ENCODE data around the gene SLC9A7.

Gene SLC9A7

GRCh38 chrX:46695491-46695890 lies 63.4 kb downstream of the SLC9A7 start:
- no peak for DNase-seq

- no peak for DNase-seq
Observed at GRCh38 chrX:46694549-46694948, 64.4 kb downstream of the SLC9A7 start.

- no peak for DNase-seq
Observed at GRCh38 chrX:46693149-46693548, 65.8 kb downstream of the SLC9A7 start.

- DNase-seq, result no peak
Observed at GRCh38 chrX:46690818-46691217, 68.1 kb downstream of the SLC9A7 start.

DNA sequence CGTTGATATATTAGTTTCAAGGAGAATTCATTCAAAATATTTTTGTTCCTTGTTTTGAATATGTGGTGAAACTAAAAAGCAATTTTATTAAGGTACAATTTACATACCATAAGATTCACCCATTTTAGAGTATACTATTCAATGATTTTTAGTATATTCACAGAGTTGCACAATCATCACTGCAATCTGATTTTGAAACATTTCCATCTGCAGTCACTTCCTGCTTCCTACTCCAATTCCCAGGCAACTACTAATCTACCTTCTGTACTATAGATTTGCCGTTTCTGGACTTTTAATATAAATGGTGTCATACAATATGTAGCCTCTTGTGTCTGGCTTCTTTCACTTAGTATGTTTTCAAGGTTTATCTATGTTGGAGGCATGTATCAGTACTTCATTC lies 71.3 kb downstream of the SLC9A7 start:
- no peak for DNase-seq

DNA sequence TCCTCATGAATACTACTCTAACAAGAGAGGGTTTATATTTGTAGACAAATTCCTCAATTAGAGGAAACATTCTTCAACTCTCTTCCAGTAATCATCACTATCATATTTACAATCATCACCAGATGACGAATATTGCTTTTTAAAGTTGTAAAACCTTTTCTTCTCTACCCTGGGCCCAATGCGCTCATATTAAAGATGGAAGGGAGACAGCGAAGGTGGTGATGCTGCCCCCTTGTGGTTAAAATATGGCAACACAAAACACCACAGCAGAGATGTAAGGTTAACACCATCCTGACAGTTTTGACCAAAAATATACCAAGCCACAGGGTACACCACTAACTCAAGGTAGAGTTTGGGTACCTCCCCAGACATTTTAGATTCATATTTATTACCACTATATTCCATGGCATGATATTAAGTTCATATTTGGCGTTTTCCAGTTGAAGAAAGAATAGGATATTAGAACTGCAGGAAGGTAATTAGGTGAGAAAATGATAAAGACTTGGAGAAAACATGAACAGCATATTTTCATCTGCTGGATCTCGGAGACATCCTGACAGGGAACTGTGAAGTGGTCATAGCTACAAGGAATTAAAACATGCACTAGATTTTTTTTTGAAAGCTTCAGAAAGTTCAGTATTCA lies 72.8 kb downstream of the SLC9A7 start:
- DNase-seq, result peak; percentile 14

GRCh38 chrX:46683048-46683447 lies 75.9 kb downstream of the SLC9A7 start:
- DNase-seq, result no peak

GRCh38 chrX:46681849-46682248 lies 77.1 kb downstream of the SLC9A7 start:
- no peak for DNase-seq

DNA sequence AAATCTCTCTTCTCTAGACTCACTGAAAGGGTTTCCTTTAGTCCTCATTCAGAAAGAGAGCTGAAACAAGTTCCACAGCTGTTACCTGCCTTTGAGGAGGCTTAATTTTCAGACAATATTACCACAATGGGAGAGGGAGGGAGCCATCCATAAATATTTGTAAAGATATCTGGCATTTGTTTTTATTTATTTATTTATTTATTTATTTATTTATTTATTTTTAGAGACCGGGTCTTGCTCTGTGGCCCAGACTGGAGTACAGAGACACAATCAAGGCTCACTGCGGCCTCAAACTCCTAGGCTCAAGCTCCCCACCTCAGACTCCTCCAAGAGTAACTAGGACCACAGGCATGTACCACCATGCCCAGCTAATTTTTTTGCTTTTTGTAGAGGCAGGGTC lies 80.7 kb downstream of the SLC9A7 start:
- no peak for DNase-seq

DNA sequence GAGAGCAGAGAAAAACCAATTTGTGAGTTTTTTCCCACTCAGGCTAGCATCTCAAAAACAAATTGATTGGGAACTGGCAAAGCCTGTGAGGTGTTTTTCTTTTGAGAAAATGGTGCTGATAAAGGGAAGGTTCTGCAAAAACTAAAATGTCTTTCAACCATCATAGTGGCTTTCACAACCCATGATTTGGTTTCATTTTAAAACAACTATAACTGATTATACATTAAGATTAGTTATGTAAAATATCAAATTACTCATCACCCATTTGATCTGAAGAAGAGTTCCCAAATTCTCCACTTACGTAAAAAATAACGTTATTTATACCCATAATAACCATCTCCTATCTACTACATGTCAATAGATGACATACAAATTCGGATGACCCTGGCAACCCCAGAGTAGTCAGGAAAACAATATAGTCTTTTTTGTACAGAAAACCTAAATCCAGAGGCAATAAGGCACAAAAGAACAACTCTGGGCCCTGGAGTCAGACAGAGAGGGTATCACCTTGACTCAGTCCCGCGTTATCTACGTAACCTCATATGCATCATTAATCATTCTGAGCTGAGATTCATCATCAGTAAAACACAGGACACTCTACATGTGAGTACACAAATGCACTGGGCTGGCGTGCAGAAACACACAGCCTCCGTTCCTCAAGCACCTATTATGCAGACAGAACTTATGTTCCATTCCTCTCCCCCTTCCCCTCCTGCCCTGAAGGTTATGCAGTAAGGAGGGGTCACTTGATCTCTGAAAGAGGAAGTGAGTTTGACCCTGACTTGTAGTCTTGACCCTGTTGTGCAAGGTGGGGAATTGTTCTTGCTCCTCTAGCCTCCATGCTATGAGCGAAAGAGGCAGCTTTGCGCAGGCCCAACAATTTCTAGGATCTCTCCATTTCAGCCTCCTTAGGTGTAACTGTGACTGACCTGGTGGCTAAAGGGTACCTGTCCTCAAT lies 82.2 kb downstream of the SLC9A7 start:
- no peak for DNase-seq

GRCh38 chrX:46673620-46674359 lies 85.1 kb downstream of the SLC9A7 start:
- DNase-seq, result no peak

DNA sequence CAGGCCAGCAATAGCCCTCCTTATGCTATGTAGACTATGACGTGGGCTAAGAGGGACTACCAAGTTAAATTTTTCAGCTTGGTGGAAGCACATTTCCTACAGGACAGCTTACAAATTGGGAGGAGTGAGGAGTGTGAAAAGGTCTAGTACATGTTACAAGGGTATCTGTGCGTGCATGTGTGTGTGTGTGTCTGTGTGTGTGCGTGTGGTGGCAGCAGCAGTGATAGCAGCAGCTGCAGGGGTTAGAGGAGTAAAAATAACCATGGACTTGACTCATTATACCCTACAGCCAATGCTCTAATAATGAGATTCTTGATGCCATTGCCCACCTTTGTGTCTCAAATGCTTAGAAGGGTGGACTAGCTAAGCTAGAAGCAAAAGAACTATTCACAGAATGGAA lies 88.6 kb downstream of the SLC9A7 start:
- DNase-seq, result no peak

DNA sequence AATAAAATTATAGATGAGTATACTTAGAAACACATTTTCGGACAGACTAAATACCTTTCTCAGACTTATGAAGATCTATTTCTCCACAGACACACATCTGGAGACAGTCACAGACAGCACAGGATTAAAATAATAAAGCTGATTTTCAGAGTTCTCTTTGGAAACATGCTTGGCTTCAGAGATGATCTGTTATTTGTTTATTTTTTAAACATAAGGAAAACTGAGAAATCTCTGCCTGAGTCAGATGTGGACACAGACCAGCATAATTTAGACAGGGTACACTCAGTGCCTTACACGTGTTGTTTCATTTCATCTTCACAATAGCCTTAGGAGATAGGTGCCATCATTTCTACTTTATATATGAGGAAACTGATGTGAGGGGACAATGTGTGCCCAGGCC lies 92.1 kb downstream of the SLC9A7 start:
- no peak for DNase-seq

DNA sequence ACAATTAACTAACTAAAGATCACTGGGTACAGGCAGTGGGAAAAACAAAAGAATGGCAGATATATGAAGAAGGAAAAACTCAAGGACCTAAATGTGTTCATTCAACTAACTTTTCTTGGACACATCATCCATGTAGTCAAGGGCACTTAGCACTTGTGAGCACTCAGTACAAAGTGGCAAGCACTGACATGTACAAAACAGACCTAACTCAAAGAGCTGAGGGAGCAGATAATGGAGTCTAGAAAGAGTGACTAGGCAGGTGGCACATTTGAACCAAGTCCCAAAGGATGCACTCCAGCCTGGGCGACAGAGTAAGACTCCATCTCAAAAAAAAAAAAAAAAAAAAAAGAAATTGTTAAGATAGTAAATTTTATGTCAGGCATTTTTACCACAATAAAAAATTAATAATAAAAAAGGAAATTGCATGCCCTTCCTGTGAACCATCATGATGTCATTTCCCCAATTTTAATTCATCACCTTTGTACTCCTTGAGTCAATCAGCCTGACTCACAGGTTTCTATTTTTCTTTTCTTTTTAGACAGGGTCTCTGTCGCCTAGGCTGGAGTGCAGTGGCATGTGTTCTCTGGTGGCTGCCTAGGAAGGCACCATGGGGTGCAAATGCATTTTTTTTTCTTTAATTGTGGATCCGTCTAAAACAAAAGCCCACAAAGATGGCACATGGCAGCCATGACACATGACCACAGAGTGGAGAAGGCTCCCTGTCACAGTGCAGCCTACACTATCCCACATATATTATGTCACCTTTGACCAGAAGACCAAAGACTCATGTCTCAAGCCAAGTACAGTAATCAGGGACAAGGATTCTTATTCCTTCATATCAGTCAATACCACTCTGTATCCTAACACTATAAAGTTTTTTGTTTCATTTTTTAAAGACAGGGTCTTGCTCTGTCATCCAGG lies 93.4 kb downstream of the SLC9A7 start:
- no peak for DNase-seq

- no peak for DNase-seq
Observed at GRCh38 chrX:46662188-46662958, 96.5 kb downstream of the SLC9A7 start.

GRCh38 chrX:46653482-46653881 lies 105.4 kb downstream of the SLC9A7 start:
- DNase-seq, result no peak

DNA sequence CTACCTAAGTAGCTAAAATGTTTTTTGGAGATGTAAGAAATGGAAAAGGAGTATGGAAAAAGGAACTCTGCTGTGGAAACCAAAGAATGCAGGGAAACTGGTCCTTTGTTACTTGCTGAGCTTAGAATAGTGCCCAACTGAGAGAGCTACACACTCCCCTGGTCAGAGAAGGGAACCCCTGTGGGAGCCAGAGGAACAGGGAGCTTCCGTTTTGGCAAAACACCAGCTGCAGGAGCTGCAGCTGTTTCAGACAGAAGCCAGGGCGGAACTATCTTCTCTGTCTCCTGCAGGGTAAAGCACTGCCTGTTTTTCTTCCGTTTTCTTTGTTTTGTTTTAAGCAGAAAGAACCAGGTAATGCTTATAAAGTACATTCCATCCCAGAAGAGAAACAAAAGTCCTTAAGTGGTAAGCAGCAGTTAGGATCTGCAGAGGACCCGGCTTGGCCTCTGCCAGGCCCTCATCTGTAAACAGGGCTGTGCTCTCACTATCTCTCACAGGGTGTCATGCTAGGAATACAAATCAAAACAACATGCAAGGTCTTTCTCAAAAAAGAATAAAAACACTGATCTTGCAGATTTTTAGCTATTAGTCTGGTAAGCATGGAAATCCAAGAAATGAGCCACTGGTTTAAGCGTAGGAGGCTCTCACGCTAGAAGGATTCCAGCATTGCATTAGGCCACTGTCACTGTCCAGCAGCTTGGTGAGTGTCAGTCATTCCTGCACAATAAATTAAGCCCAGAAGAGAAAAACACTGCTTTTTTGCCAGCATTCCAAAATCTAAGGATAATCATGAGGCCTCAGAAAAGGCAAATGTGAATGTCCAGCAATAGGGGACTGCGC lies 109.3 kb downstream of the SLC9A7 start:
- DNase-seq, result peak; percentile 53

GRCh38 chrX:46648660-46649059 lies 110.3 kb downstream of the SLC9A7 start:
- DNase-seq, result no peak

DNA sequence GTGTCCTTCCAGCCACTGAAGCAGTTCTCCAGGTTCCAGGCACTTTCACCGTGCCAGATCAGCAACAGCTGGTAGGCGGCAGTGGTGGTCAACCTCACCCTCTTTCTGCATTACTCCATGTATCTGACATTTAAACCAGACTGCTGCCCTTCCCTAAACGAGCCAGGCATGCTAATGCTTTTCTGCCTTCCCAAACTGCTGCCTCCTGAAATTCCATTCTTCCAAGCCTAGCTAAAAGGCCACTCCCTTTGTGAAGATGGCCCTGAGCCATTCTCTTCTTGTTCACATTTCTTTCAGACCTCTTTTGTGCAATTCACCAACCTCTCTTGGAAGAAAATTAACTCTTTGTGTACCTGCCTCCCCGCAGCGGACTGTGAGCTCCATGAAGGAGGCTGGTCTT lies 111.7 kb downstream of the SLC9A7 start:
- DNase-seq, result no peak

- DNase-seq, result no peak
Observed at GRCh38 chrX:46645614-46646013, 113.3 kb downstream of the SLC9A7 start.

DNA sequence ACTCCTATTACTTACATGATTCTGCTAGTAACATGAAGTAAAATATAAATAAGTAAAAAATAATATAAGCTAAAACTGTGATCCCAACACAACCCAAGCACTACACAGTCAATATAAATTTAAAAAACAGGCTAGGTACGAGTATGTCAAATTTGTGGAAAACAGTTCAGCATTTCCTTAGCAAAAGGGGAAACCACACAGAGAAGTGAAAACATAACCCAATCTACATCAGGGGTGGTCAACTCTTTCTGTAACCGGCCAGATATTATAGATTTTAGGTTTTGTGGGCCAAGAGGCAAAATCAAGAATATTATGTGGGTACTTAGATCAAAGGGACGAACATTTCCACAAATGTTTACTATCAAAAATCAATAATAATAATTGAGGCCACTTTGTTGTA lies 115.3 kb downstream of the SLC9A7 start:
- no peak for DNase-seq
